ENCODE measurements around the gene SYNE2. TPM values are rescaled to one million over a fixed set of nuclear protein-coding genes. Genes with fewer than 3 reads are reported as not detected.
A peak's percentile ranks its signal among the peaks of the same experiment; 100 is the strongest.
"Not testable (repeated sequence)": the region's sequence is repeated elsewhere in the genome, so short reads cannot be mapped to it uniquely, and the experiment has no call there.

Gene SYNE2
- total RNA-seq, 2 donors from 2014 or later: 206 to 223 TPM

DNA sequence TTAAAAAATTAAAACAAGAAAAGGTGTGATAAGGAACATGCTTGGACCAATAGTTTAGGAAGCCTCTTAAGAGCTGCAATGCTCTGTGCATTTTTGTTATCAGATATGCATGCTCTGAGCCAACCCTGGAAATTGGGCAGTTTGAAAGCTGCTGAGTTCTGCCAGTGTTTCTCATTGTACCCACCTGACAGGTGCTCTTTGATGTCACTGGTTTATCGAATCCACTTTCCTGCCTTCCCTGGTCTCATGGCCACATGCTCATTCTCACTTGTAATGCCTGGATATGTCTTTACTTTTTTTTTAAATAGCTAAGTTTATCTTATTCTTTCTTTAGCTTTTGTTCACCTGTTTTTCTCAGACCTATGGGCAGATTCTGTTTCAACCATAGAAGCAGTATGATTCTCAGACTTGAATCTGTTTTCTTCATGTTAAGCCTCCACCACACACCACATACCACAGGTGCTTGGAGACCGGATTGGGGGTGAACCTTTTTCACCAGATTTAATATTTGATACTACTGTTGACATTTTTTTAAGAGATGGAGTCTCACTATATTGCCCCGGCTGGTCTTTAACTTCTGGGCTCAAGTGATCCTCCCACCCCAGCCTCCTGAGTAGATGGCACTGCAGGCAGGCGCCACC lies 350.7 kb downstream of the SYNE2 start:
- no peaks in the 10 kb centered on the region for H3K9me3 ChIP-seq (ENCODE audit: control insufficient read depth, low read length, poor library complexity, severe bottlenecking)
- Mint-ChIP-seq H3K27me3 (no peaks in the 10 kb centered on the region), H3K4me3 (no peak overlapping the region), H3K36me3 (ENCODE audit: low read depth) (peaks cover 6% of the 10 kb centered on the region), H3K27ac (peak overlapping the region; percentile 19), H3K4me1 (peaks cover 16% of the 10 kb centered on the region)
- DNase-seq (no peak), ATAC-seq (no peak)

DNA sequence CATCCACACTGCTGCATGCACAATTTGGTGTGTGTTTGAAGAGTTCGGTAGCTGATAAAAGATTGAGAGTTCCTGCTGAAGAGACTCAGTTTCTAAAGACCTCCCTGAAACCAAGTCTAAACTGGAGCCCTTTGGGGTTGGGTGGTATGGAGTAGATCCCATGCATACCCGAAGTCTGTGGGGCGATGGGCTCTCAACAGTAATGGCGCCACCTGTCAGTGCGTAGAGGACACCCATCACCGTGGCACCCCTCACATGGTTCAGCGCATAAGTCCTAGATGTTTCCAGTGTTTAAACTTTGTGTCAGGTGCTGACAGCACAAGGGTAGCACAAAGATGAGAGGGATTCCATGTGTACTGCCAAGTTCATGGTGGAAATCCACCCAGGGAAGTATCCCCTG lies 355.5 kb downstream of the SYNE2 start:
- Mint-ChIP-seq H3K27me3 (no peaks in the 10 kb centered on the region), H3K4me3 (no peak overlapping the region), H3K27ac (peak overlapping the region; percentile 19), H3K36me3 (ENCODE audit: low read depth) (peaks cover 9% of the 10 kb centered on the region), H3K4me1 (peaks cover 10% of the 10 kb centered on the region)
- DNase-seq (no peak), ATAC-seq (no peak)
- no peaks in the 10 kb centered on the region for H3K9me3 ChIP-seq (ENCODE audit: control insufficient read depth, low read length, poor library complexity, severe bottlenecking)

GRCh38 chr14:64208981-64209380 lies 356.2 kb downstream of the SYNE2 start:
- H3K4me3 Mint-ChIP-seq: no peak overlapping the region
- peaks cover 9% of the 10 kb centered on the region for H3K36me3 Mint-ChIP-seq (ENCODE audit: low read depth)
- H3K27ac Mint-ChIP-seq: peak overlapping the region; percentile 19
- ATAC-seq (no peak), DNase-seq (no peak)
- no peaks in the 10 kb centered on the region for H3K9me3 ChIP-seq (ENCODE audit: control insufficient read depth, low read length, poor library complexity, severe bottlenecking)
- peaks cover 10% of the 10 kb centered on the region for H3K4me1 Mint-ChIP-seq
- no peaks in the 10 kb centered on the region for H3K27me3 Mint-ChIP-seq

DNA sequence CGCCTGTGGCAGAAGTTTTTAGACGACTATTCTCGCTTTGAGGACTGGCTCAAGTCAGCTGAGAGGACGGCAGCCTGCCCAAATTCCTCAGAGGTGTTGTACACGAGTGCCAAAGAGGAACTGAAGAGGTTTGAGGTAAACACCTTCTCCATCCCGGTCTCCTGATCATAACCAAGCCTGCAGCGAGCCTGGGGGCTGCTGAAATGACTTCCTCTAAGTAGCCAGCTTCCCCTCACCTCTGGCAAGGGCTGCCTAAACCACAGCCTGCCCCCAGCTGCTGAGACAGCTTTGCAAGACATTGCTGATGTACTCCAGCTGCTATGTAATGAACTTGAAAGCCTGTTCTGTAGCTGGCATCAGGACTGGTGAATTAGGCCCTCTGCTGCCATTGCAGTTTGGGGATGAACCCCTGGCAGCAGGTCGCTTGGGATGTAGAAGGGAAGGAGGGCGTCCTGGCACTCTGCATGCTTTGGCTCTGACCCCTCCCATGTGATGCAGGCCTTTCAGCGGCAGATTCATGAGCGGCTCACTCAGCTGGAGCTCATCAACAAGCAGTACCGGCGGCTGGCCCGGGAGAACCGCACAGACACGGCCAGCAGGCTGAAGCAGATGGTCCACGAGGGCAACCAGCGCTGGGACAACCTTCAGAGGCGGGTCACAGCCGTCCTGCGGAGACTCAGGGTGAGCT lies 356.8 kb downstream of the SYNE2 start:
- Mint-ChIP-seq H3K27ac (peak overlapping the region; percentile 19), H3K4me1 (peaks cover 10% of the 10 kb centered on the region), H3K4me3 (no peak overlapping the region), H3K27me3 (no peaks in the 10 kb centered on the region), H3K36me3 (ENCODE audit: low read depth) (peaks cover 9% of the 10 kb centered on the region)
- DNase-seq (no peak), ATAC-seq (peak; percentile 36)
- no peaks in the 10 kb centered on the region for H3K9me3 ChIP-seq (ENCODE audit: control insufficient read depth, low read length, poor library complexity, severe bottlenecking)

DNA sequence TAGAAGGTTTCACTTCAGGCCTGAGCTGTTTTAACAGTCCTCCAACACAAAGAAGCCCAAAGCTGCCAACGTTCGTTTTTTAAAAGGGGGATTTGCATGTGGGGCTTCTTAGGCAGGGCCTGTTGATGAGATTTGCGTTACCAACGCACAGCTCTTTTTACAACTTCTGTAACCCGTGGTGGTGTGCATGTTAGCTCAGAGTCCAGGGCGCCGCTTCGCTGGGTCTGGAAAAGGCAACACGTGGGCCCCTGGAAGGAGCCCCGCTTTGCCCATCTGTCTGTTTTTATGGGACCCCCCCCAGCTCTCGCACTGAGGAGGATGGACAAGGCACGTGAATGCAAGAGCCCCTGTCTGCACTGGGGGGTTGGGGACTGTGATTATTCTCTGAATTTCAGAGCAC lies 357.4 kb downstream of the SYNE2 start:
- Mint-ChIP-seq H3K4me1 (peaks cover 10% of the 10 kb centered on the region), H3K27ac (no peak overlapping the region), H3K36me3 (ENCODE audit: low read depth) (peaks cover 9% of the 10 kb centered on the region), H3K4me3 (no peak overlapping the region), H3K27me3 (no peaks in the 10 kb centered on the region)
- ATAC-seq: no peak
- H3K9me3 ChIP-seq (ENCODE audit: control insufficient read depth, low read length, poor library complexity, severe bottlenecking): no peaks in the 10 kb centered on the region
- DNase-seq: no peak

DNA sequence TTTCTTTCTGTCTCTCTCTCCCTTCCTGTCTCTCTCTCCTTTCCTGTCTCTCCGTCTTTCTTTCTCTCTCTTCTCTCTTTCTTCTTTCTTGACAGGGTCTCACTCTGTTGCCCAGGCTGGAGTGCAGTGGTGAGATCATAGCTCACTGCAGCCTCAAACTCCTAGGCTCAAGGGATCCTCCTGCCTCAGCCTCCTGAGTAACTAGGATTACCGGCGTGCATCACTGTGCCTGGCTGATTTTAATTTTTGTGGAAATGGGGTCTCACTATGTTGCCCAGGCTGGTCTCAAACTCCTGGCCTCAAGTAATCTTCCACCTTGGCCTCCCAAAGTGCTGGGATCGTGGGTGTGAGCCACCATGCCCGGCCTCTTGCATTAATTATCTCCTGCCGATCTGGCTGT lies 358.1 kb downstream of the SYNE2 start:
- H3K4me1 Mint-ChIP-seq; H3K27me3 Mint-ChIP-seq; H3K9me3 ChIP-seq (ENCODE audit: control insufficient read depth, low read length, poor library complexity, severe bottlenecking); H3K36me3 Mint-ChIP-seq (ENCODE audit: low read depth); ATAC-seq; DNase-seq: not testable (repeated sequence)
- Mint-ChIP-seq H3K27ac (peak overlapping the region; percentile 77), H3K4me3 (peak overlapping the region; percentile 50)

GRCh38 chr14:64212666-64213065 lies 359.9 kb downstream of the SYNE2 start:
- peaks cover 9% of the 10 kb centered on the region for H3K36me3 Mint-ChIP-seq (ENCODE audit: low read depth)
- no peak for DNase-seq
- H3K9me3 ChIP-seq (ENCODE audit: control insufficient read depth, low read length, poor library complexity, severe bottlenecking): no peaks in the 10 kb centered on the region
- no peak overlapping the region for H3K4me3 Mint-ChIP-seq
- H3K27ac Mint-ChIP-seq: peak overlapping the region; percentile 2
- peaks cover 5% of the 10 kb centered on the region for H3K4me1 Mint-ChIP-seq
- ATAC-seq: no peak
- no peaks in the 10 kb centered on the region for H3K27me3 Mint-ChIP-seq

GRCh38 chr14:64213086-64213485 lies 360.3 kb downstream of the SYNE2 start:
- ATAC-seq (no peak), DNase-seq (no peak)
- H3K9me3 ChIP-seq (ENCODE audit: control insufficient read depth, low read length, poor library complexity, severe bottlenecking): no peaks in the 10 kb centered on the region
- peaks cover 5% of the 10 kb centered on the region for H3K4me1 Mint-ChIP-seq
- no peak overlapping the region for H3K4me3 Mint-ChIP-seq
- no peak overlapping the region for H3K27ac Mint-ChIP-seq
- H3K27me3 Mint-ChIP-seq: no peaks in the 10 kb centered on the region
- peaks cover 9% of the 10 kb centered on the region for H3K36me3 Mint-ChIP-seq (ENCODE audit: low read depth)

GRCh38 chr14:64213853-64214570 lies 361.2 kb downstream of the SYNE2 start:
- Mint-ChIP-seq H3K4me3 (no peak overlapping the region), H3K36me3 (ENCODE audit: low read depth) (peaks cover 9% of the 10 kb centered on the region), H3K27ac (no peak overlapping the region), H3K27me3 (no peaks in the 10 kb centered on the region), H3K4me1 (peaks cover 5% of the 10 kb centered on the region)
- ATAC-seq: no peak
- no peaks in the 10 kb centered on the region for H3K9me3 ChIP-seq (ENCODE audit: control insufficient read depth, low read length, poor library complexity, severe bottlenecking)
- DNase-seq: no peak

DNA sequence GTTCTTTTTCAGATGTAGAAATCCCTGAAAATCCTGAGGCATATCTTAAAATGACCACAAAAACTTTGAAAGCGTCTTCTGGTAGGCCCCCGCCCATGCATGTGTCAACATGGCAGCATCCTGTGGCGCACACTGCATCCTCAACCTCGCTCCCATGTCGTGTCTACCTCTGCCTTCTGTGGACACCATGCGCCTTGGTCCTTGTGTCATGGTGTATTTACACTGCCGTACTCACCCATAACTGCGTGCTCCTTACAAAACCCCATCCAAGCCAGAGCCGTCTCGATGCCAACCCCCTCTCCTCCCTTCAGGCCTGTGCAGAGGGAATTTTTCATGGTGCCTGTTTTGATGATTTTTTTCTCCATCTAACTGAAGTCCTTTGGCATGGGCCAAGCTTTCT lies 362.5 kb downstream of the SYNE2 start:
- no peak overlapping the region for H3K27ac Mint-ChIP-seq
- DNase-seq: no peak
- peak overlapping the region; percentile 1 for H3K4me3 Mint-ChIP-seq
- peaks cover 5% of the 10 kb centered on the region for H3K4me1 Mint-ChIP-seq
- H3K9me3 ChIP-seq (ENCODE audit: control insufficient read depth, low read length, poor library complexity, severe bottlenecking): no peaks in the 10 kb centered on the region
- no peaks in the 10 kb centered on the region for H3K27me3 Mint-ChIP-seq
- peaks cover 9% of the 10 kb centered on the region for H3K36me3 Mint-ChIP-seq (ENCODE audit: low read depth)
- ATAC-seq: no peak

GRCh38 chr14:64215978-64216377 lies 363.2 kb downstream of the SYNE2 start:
- no peaks in the 10 kb centered on the region for H3K27me3 Mint-ChIP-seq
- ATAC-seq: no peak
- H3K4me3 Mint-ChIP-seq: no peak overlapping the region
- H3K27ac Mint-ChIP-seq: no peak overlapping the region
- peaks cover 5% of the 10 kb centered on the region for H3K36me3 Mint-ChIP-seq (ENCODE audit: low read depth)
- no peaks in the 10 kb centered on the region for H3K4me1 Mint-ChIP-seq
- no peaks in the 10 kb centered on the region for H3K9me3 ChIP-seq (ENCODE audit: control insufficient read depth, low read length, poor library complexity, severe bottlenecking)
- DNase-seq: no peak

GRCh38 chr14:64217308-64217707 lies 364.5 kb downstream of the SYNE2 start:
- H3K4me1 Mint-ChIP-seq: no peaks in the 10 kb centered on the region
- peaks cover 5% of the 10 kb centered on the region for H3K36me3 Mint-ChIP-seq (ENCODE audit: low read depth)
- no peak overlapping the region for H3K4me3 Mint-ChIP-seq
- H3K9me3 ChIP-seq (ENCODE audit: control insufficient read depth, low read length, poor library complexity, severe bottlenecking): no peaks in the 10 kb centered on the region
- no peaks in the 10 kb centered on the region for H3K27me3 Mint-ChIP-seq
- ATAC-seq: no peak
- DNase-seq: no peak
- peak overlapping the region; percentile 34 for H3K27ac Mint-ChIP-seq

DNA sequence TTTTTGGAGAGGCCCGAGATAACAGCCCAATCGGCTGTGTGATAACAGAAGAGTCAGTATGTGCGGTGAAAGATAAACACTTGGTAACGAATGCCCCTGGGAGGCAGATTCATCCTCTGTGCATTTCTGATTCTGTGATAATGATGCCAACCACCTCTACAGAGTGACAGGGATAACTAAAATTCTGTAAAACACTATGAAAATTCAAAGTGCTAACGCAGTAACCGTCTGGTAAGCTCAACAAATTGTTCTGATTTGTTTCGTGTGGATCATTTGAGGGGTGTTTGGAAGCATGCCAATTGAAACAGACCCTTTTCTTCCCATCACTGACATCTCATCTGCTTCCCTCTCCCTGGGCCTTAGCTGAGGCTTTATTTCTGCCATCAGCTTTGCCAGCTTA lies 365.0 kb downstream of the SYNE2 start:
- no peak for DNase-seq
- no peak for ATAC-seq
- peak overlapping the region; percentile 34 for H3K27ac Mint-ChIP-seq
- no peaks in the 10 kb centered on the region for H3K9me3 ChIP-seq (ENCODE audit: control insufficient read depth, low read length, poor library complexity, severe bottlenecking)
- no peak overlapping the region for H3K4me3 Mint-ChIP-seq
- H3K4me1 Mint-ChIP-seq: no peaks in the 10 kb centered on the region
- no peaks in the 10 kb centered on the region for H3K27me3 Mint-ChIP-seq
- H3K36me3 Mint-ChIP-seq (ENCODE audit: low read depth): peaks cover 5% of the 10 kb centered on the region

Measured in T-helper 17 cell (primary cell).